Measurements from ENCODE around the gene CHD5.

DNA sequence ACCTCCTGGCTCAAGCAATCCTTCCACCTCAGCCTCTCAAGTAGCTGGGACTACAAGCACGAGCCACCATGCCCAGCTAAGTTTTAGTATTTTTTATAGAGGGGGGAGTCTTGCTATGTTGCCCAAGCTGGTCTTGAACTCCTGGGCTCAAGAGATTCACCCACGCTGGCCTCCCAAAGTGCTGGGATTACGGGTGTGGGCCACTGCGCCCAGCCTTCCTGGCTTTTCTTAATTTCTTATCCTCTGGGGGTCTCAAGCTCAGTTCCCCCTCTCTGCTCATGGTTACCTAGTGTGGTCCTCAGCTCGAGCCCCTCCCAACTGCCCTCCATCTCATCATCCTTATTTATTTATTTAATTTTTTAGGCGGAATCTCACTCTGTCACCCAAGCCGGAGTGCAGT lies 22.1 kb upstream of the CHD5 start:
- TF ChIP-seq, protein P1, sequence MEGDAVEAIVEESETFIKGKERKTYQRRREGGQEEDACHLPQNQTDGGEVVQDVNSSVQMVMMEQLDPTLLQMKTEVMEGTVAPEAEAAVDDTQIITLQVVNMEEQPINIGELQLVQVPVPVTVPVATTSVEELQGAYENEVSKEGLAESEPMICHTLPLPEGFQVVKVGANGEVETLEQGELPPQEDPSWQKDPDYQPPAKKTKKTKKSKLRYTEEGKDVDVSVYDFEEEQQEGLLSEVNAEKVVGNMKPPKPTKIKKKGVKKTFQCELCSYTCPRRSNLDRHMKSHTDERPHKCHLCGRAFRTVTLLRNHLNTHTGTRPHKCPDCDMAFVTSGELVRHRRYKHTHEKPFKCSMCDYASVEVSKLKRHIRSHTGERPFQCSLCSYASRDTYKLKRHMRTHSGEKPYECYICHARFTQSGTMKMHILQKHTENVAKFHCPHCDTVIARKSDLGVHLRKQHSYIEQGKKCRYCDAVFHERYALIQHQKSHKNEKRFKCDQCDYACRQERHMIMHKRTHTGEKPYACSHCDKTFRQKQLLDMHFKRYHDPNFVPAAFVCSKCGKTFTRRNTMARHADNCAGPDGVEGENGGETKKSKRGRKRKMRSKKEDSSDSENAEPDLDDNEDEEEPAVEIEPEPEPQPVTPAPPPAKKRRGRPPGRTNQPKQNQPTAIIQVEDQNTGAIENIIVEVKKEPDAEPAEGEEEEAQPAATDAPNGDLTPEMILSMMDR (IDR thresholded peaks at IDR 0.05): no peak
- TF ChIP-seq POLR2A (IDR thresholded peaks at IDR 0.05) (no peak), EP300 (IDR thresholded peaks at IDR 0.05; ENCODE audit: low read depth) (no peak), POLR2AphosphoS5 (IDR thresholded peaks at IDR 0.05) (no peak)
